GM12864 (cell line): ENCODE results near the gene PLEKHA8.

Experiments
- DNase-seq: peaks from one replicate; pipeline ENCODE4 v3.0.0-alpha.2; 2011; ENCODE audit warnings: low read depth
- H3K4me3 ChIP-seq: 2 replicates; pipeline ENCODE4 v1.5.1; 2011; ENCODE audit warnings: mild to moderate bottlenecking, low read depth, low read length, control low read depth
- CTCF ChIP-seq: IDR thresholded peaks from 2 replicates; pipeline ENCODE4 v1.5.1; 2011; ENCODE audit warnings: low read depth, mild to moderate bottlenecking, moderate library complexity, low read length, control low read depth, inconsistent platforms; ENCODE audit errors: missing control alignments

The PLEKHA8 gene

GRCh38 chr7:30082686-30083085 is 54.5 kb downstream of the PLEKHA8 start:
- TF ChIP-seq CTCF: no peak
- no peak overlapping the region for H3K4me3 ChIP-seq

GRCh38 chr7:30083334-30083733 is 55.1 kb downstream of the PLEKHA8 start:
- no peak for DNase-seq
- H3K4me3 ChIP-seq: no peak overlapping the region
- no peak for TF ChIP-seq CTCF

More at GRCh38 chr7:30082686-30083085, 54.5 kb downstream of the PLEKHA8 start:
- DNase-seq: no peak

GRCh38 chr7:30084212-30084611 is 56.0 kb downstream of the PLEKHA8 start:
- DNase-seq: no peak
- no peak overlapping the region for H3K4me3 ChIP-seq
- no peak for TF ChIP-seq CTCF

GRCh38 chr7:30086529-30086928 is 58.3 kb downstream of the PLEKHA8 start:
- DNase-seq: no peak
- H3K4me3 ChIP-seq: no peak overlapping the region
- TF ChIP-seq CTCF: no peak

GRCh38 chr7:30087371-30087770 is 59.2 kb downstream of the PLEKHA8 start:
- no peak for DNase-seq
- no peak for TF ChIP-seq CTCF
- no peak overlapping the region for H3K4me3 ChIP-seq

- H3K4me3 ChIP-seq: no peak overlapping the region
- DNase-seq: no peak
- no peak for TF ChIP-seq CTCF
These were observed 60.1 kb downstream of the PLEKHA8 start for GRCh38 chr7:30088362-30088761.

GRCh38 chr7:30090111-30090510 is 61.9 kb downstream of the PLEKHA8 start:
- no peak overlapping the region for H3K4me3 ChIP-seq
- no peak for TF ChIP-seq CTCF
- no peak for DNase-seq
